T-helper 17 cell (primary cell): ENCODE results near the gene WNT8B. TPM values are rescaled to one million over a fixed set of nuclear protein-coding genes. Genes with fewer than 3 reads are reported as not detected.

Source experiments
- ATAC-seq: fragments of 150-1000 bp; cut with Tn5 transposase; 2 replicates; pipeline ENCODE4 v1.10.0; 2021; ENCODE audit warnings: mild to moderate bottlenecking, moderate library complexity
- DNase-seq, 3 donors: peaks; one replicate each; pipeline versions ENCODE4 v3.0.0 to v3.0.0-alpha.2; 2020 to 2021
- H3K9me3 ChIP-seq: one replicate; pipeline ENCODE4 v1.7.0; 2013; ENCODE audit warnings: low read length, mild to moderate bottlenecking; ENCODE audit not compliant: control insufficient read depth, poor library complexity, severe bottlenecking
- H3K27ac Mint-ChIP-seq: one replicate; pipeline ENCODE4 v1.8.0; 2022; ENCODE audit warnings: mild to moderate bottlenecking, moderate library complexity, mixed read lengths
- H3K27me3 Mint-ChIP-seq: one replicate; pipeline ENCODE4 v1.8.0; 2022; ENCODE audit warnings: mixed read lengths
- H3K36me3 Mint-ChIP-seq: one replicate; pipeline ENCODE4 v1.8.0; 2022; ENCODE audit warnings: low read depth, mixed read lengths
- H3K4me1 Mint-ChIP-seq: one replicate; pipeline ENCODE4 v1.8.0; 2022; ENCODE audit warnings: mild to moderate bottlenecking, mixed read lengths
- H3K4me3 Mint-ChIP-seq: one replicate; pipeline ENCODE4 v1.8.0; 2022; ENCODE audit warnings: mild to moderate bottlenecking, moderate library complexity, mixed read lengths
- total RNA-seq, 4 donors: library from RNA in 2 of 4; stranded (reverse) in 2 of 4; gene quantifications; one replicate each; pipeline ENCODE4 v1.2.3 and lab custom pipeline; 2022 to 2026

WNT8B gene
- total RNA-seq, 2 donors from 2014 or later = not detected

DNA sequence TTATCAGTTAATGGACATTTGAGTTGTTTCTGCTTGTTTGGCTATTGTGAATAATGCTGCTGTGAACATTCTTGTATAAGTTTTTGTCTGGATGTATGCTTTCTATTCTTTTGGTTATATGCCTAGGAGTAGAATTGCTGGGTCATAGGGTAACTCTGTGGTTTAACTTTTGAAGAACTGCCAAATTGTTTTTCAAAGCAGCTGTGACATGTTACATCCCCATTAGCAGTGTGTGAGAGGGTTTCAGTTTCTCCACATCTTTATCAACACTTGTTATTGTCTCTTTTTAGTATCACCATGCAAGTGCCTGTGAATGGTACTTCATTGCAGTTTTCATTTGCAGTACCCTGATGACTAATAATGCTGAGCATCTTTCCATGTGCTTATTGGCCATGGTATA is 69.0 kb downstream of the WNT8B start:
- no peak for ATAC-seq
- Mint-ChIP-seq H3K27me3 (no peaks in the 10 kb centered on the region), H3K36me3 (peaks cover 5% of the 10 kb centered on the region), H3K27ac (no peak overlapping the region), H3K4me3 (no peak overlapping the region), H3K4me1 (peaks cover 17% of the 10 kb centered on the region)
- no peaks in the 10 kb centered on the region for H3K9me3 ChIP-seq
- no peak for DNase-seq

Other genes with a start within 250 kb of the WNT8B start
- 10 to 100 TPM; 17.8 to 21.1 TPM for gene CHUK, start 233.4 kb upstream of the WNT8B start, total RNA-seq
- gene CWF19L1, start 195.4 kb upstream of the WNT8B start, total RNA-seq = 10 to 100 TPM; 41.4 to 52.1 TPM
- gene BLOC1S2, start 176.3 kb upstream of the WNT8B start, total RNA-seq = 10 to 100 TPM; 40.4 to 58.2 TPM
- under 1 TPM in 1 of 2 donors, not detected in 1; 0.80 TPM for gene PKD2L1, start 132.8 kb upstream of the WNT8B start, total RNA-seq
- 1 to 10 TPM in 1 of 2 donors, under 1 TPM in 1; 0.77 to 1.5 TPM for gene SCD, start 115.8 kb upstream of the WNT8B start, total RNA-seq
- 10 to 100 TPM; 70.3 to 73.5 TPM for gene SEC31B, start 56.9 kb downstream of the WNT8B start, total RNA-seq
- gene NDUFB8, start 66.9 kb downstream of the WNT8B start, total RNA-seq = 100 to 1,000 TPM; 142 to 159 TPM
- 10 to 100 TPM; 38.8 to 45.9 TPM for gene HIF1AN, start 72.9 kb downstream of the WNT8B start, total RNA-seq